Measurements from ENCODE around the gene ELMOD1.

ELMOD1 gene

DNA sequence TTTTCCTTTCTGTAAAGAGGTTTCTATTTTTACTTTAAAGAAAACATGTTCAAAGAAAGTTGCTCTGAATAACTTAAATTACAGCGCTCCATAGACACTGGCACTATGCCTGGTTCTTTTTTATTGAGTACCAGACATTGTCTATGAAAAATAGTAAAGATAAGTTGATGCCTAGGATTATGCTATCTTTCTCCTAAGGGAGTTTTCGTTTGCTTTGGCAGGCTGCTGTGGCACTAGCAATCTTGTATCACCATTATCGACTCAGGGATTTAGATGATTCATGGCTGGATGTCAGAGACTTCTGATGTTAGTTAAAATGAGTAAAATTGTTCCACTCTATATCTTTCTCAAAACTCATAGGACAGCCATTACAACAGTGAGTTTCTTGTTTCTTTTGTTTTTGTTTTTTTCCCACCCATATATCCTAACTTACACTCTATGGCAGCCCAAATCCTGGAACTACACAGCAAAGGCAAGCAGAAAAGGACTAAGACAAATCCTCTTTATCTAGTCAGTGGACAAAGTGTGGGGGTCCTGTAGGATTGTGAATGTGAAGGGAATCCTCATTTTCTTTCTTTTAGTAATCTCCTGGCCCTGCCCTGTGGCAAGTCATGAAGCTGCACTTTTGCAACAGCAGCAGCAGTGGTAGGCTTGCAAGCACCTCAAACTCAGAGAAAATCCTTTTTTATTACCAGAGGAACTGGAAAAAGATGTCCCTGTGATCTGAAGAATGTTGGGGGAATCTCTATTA lies 100.2 kb downstream of the ELMOD1 start:
- no peak for FAIRE-seq

DNA sequence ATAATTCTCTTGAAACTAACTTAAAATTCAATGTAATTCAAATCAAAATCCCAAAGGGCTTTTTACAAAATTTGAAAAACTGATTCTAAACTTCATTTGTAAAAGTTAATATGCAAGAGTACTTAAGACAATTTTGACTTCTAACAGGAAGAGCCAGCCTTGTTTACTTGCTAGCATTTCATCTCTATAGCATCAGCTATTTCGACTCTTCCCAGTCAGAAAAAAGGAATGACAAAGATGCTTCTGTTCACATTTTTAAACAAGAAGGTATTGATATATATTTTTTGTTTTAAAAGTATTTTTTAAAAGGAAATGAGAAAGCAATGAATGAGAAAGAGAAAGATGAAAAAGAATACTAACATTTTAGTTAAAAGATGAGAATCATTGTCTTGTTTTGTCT lies 104.5 kb downstream of the ELMOD1 start:
- FAIRE-seq, result no peak

- FAIRE-seq, result no peak
Measured at GRCh38 chr11:107696140-107696539, 105.2 kb downstream of the ELMOD1 start.

DNA sequence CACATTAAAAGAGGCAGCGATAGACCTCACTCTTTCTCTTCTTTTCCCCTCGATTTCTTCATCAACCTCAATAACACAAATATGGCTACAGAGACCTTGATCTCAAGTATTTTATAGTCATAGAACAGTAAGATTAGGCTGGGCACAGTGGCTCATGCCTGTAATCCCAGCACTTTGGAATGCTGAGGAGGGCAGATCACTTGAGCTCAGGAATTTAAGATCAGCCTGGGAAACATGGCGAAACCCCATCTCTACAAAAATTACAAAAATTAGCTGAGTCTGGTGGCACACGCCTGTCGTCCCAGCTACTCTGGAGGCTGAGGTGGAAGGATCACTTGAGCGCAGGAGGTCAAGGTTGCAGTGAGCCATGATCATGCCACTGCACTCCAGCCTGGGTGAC lies 106.3 kb downstream of the ELMOD1 start:
- FAIRE-seq, result no peak

DNA sequence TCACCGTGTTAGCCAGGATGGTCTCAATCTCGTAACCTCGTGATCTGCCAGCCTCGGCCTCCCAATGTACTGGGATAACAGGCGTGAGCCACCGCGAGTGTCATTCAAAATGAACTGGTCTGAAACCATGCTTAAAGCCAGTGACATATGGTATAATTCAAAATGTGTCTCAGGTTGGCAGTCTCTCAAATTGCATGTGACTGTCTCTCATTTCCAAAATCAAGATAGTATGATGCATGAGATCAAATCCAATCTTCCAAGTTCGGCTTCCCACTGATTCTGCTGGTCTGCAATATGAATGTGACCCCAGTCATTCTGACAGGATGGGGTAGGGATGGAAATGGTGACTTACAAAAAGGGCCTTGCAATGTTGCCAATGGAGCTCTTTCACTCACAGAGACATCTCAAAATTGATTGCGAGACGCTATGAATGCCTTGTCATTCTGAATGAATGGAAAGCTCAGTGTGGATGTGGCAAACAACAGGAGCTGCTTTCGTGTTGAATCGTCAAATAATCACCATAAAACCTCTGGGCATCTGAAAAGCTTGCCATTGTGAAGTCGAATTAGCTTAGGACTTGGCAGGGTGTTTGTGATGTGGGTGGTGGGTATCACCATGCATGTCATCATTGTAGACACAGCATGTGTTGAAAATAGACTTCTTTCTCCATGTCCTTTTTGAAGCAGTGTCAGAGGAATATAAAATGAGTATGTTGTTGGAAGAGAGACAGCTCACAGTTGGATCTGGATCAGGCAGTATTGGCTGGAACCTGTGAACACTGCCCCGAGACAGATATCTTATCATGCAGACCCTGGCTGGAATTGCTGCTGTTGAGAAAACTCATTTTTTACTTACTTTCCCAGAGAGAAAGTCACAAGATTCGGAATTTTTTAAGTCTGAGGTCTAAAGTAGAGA lies 108.7 kb downstream of the ELMOD1 start:
- FAIRE-seq, result no peak

DNA sequence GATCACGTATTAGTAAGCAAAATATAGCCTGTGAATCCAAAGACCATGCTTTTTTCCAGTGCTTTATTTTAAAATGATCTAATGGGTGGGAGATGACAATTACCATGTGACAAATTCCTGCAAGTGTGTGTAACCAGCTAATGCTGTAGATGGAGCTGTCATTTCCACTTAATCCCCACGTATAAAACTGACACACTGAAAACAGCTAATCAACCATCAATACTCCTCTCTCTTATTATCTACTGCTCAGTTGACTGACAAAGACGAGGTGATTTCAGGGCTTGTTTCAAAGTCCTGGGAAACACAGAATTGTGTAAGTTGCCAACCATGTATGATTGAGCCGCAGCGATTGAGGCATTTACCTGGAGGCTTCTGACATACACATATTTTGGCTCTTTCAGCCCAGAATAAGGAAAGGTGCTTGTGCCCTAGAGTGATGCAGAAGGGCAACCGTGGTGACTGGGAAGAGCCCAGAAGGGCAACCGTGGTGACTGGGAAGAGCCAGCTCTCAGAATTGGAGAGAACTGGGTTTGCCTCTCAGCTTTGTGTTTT lies 111.2 kb downstream of the ELMOD1 start:
- FAIRE-seq, result no peak

DNA sequence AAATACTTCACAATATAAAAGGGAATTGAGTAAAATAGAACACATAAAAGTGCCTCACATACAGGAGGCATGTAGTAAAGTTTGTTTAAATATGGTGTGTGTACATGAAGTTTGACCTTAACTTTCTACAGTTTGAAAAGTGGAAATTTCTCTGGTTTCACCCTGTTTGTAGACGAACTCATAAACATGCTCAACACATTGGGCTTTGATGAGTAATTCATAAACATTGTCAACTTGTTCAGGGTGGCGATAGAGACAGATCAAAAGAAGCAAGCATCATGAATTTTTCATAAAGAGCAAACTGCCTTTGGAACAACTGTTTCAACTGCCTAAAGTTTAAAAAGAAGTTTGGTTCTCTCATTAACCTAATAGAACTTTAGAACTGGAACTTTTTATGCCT lies 111.8 kb downstream of the ELMOD1 start:
- no peak for FAIRE-seq

DNA sequence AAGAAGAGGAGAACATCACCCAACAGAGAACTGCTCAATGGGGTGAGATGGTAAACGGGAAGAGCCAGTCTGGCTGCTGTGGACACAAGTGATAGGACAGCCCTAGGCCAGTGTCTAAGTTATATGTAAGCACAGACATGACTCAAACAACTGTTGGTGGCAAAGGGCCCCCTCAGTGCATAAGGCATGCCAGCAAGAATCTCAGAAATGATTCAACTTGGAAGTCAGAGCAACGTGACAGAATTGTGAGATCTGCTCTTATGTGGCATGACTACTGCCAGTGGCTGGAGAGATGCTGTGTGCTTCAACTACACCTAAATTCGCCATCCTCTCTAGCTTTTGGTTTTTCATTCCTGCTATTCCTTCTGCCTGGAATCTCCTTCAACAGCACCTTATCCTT lies 113.5 kb downstream of the ELMOD1 start:
- FAIRE-seq, result no peak

- no peak for FAIRE-seq
Measured at GRCh38 chr11:107705027-107705426, 114.1 kb downstream of the ELMOD1 start.

- FAIRE-seq, result no peak
Measured at GRCh38 chr11:107706531-107706930, 115.6 kb downstream of the ELMOD1 start.

GRCh38 chr11:107707215-107707671 lies 116.3 kb downstream of the ELMOD1 start:
- no peak for FAIRE-seq

DNA sequence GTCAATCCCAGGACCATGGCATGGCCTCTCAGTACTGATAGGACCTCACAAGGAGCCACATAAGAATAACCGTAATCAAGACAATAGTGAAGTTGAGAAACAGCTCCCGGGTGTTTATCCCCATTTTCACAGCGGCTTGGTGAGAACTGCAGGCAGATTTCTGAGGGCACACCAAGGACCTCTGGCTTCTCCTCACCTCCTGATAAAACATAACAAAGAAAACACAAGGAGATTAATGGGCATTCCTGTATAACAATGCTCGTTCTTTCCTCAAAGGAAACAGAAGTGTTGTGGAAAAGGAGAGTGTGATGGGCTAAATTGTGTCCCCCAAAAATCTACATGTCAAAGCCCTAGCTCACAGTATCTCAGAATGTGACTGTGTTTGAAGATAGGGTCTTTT lies 116.9 kb downstream of the ELMOD1 start:
- FAIRE-seq, result no peak

DNA sequence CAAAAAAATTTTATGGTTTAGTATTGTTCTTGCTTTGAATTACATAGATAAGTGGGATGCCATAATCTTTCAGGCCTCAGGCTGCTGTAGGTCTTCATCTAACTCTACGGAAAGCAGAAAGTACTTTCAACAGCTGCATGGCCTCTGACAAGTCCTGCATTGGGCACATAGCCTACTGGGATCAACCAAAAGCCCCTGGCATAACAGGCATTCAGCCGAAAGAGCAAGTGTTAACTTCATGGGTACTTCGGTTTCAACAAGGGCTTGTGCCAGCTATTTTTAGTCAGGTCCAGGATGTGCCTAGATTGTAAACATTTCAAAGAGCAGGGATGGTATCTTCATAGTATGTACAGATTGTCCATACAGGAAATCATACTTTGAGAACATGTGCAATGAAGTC lies 117.8 kb downstream of the ELMOD1 start:
- no peak for FAIRE-seq

- no peak for FAIRE-seq
Measured at GRCh38 chr11:107710301-107710700, 119.4 kb downstream of the ELMOD1 start.

- no peak for FAIRE-seq
Measured at GRCh38 chr11:107711861-107712755, 121.2 kb downstream of the ELMOD1 start, which contains the start of gene SLN. Gene SLN (minus strand): TSS chr11:107712056.

DNA sequence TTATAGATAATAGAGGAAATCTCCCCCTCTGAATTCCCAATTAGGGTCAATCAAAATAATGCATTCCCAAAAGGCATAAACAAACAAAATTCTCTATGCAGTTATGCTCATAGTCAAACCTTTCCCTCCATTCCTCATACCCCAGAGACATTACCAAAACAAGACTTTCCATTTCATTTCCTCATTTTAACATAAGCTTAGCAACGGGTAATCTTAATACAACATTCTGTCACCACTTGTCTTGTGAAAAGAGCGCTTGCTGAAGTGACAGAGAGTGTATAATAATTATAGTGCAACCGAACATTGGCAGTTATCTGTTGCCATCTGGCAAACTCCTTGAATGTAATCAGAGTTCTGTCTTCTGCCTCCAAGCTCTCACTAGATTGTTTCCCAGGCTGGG lies 122.1 kb downstream of the ELMOD1 start:
- no peak for FAIRE-seq

All from G401.6 (cell line).